Retinal pigment epithelial cell (primary cell): Measurements from ENCODE around the gene S100PBP.

Source experiments
- DNase-seq: peaks from one replicate; pipeline ENCODE4 v3.0.0-alpha.2; 2010; ENCODE audit warnings: low read depth
- H3K4me3 ChIP-seq: 2 replicates; pipeline ENCODE4 v1.5.1; 2011; ENCODE audit warnings: mild to moderate bottlenecking, low read length, control low read depth, moderate library complexity
- TF ChIP-seq, protein P1 (sequence below): conservative IDR thresholded peaks from 2 replicates; pipeline ENCODE4 v1.5.1; 2011; ENCODE audit warnings: low read depth, low read length, control low read depth, inconsistent platforms

S100PBP gene

DNA sequence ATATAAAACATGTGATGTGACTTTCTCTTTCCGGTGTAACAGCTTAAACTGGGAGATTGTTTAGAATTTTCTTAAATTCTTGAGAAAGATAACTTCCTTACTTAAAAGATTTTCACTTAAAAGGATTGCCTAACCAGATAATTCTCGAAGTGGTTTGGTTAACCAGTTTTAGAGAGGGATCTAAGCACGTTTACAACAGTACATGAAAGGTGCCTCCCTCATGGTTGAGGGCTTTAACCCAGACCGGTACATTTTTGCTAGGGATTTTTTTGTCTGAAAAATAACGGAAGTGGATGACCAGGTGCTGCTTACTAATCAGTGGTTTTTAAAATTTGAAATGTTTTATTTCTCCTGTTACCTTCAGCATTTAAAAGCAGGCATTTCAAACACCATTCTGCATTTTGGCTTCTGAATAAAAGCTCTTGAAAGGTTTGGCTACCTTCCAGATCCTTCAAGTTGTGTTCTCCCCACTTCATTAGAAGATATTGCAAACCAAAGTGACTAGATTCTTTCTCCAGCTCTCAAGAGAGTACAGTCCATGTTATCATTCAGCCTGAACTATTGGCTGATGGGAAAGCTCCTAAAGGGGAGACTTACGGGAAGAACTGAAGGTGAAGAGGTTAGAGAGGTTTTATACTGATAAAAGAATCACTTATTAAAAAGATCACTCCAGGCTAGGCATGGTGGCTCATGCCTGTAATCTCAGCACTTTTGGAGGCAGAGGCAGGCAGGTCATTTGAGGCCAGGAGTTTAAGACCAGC lies 12.8 kb downstream of the S100PBP start:
- TF ChIP-seq, protein P1, sequence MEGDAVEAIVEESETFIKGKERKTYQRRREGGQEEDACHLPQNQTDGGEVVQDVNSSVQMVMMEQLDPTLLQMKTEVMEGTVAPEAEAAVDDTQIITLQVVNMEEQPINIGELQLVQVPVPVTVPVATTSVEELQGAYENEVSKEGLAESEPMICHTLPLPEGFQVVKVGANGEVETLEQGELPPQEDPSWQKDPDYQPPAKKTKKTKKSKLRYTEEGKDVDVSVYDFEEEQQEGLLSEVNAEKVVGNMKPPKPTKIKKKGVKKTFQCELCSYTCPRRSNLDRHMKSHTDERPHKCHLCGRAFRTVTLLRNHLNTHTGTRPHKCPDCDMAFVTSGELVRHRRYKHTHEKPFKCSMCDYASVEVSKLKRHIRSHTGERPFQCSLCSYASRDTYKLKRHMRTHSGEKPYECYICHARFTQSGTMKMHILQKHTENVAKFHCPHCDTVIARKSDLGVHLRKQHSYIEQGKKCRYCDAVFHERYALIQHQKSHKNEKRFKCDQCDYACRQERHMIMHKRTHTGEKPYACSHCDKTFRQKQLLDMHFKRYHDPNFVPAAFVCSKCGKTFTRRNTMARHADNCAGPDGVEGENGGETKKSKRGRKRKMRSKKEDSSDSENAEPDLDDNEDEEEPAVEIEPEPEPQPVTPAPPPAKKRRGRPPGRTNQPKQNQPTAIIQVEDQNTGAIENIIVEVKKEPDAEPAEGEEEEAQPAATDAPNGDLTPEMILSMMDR: no peak
- H3K4me3 ChIP-seq: no peak overlapping the region
- no peak for DNase-seq

DNA sequence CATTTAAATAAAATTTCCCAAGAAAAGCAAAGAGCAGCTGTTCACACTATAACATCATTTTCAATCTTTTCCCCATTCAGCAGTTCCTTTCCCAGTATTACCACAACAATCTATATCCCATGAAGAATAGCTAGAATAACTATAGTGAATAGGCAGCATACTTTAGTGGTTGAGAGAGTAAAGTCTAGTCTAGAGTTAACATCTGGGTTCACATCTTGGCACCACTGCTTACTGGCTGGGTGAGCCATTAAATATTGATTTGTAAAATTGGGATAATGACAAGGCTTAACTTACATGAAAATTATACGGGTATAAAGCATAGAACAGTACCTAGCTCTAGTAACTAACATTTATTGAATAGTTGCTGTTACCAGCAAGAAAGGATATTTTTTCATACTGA lies 14.4 kb downstream of the S100PBP start:
- no peak overlapping the region for H3K4me3 ChIP-seq
- DNase-seq: no peak
- TF ChIP-seq, protein P1: no peak

DNA sequence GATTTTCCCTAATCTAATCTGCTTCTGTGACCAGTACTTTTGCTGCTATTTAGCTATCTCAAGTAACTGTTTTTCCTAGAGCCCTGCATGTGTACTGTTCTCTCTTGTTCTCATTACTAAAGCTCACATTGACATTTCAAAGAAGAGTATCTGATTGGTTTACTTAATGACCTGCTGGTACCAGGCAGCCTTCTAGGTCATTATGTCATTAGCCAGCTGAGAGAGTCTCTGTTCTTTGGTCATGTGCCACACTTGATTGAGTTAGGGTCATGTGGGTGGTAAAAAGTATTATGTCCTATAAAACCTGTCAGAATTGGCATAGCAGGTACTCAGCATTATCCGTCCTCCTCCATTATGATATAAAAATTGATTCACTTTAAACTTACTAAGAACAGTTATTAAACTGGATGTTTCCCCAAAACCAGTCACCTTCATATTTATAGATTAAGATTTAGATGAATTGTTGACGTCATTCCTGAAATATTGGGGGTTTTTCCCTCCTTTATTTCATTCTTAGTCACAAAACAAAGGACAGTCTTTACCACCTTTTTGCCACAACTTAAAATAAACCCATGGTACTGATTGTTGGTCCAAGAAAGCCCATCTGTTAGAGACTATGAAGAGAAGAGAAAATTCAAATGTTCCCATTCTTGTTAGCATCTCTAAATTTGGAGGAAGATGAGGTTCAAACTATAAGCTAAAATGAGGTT lies 31.1 kb downstream of the S100PBP start:
- TF ChIP-seq, protein P1: no peak
- DNase-seq: no peak
- no peak overlapping the region for H3K4me3 ChIP-seq

- no peak overlapping the region for H3K4me3 ChIP-seq
- DNase-seq: no peak
- TF ChIP-seq, protein P1: no peak
These were observed 38.6 kb downstream of the S100PBP start for GRCh38 chr1:32855861-32856617.

GRCh38 chr1:32858136-32858535 lies 40.7 kb downstream of the S100PBP start:
- DNase-seq: no peak
- no peak overlapping the region for H3K4me3 ChIP-seq
- TF ChIP-seq, protein P1: no peak

GRCh38 chr1:32858791-32859190 lies 41.3 kb downstream of the S100PBP start:
- H3K4me3 ChIP-seq: no peak overlapping the region
- TF ChIP-seq, protein P1: no peak
- DNase-seq: no peak
